Large intestine (tissue), 3 donors: Measurements from ENCODE around the gene TEPSIN. TPM values are rescaled to one million over a fixed set of nuclear protein-coding genes. Genes with fewer than 3 reads are reported as not detected.

Experiments used
- DNase-seq, 2 donors: peaks; one replicate each; pipeline versions ENCODE4 v3.0.0 to v3.0.0-alpha.2; 2013
- H3K27ac ChIP-seq: one replicate; pipeline ENCODE4 v1.5.1; 2013; ENCODE audit warnings: low read length
- H3K27me3 ChIP-seq: 2 replicates; pipeline ENCODE4 v1.6.1; 2013; ENCODE audit warnings: low read length; ENCODE audit not compliant: control insufficient read depth, insufficient read depth
- H3K36me3 ChIP-seq: 2 replicates; pipeline ENCODE4 v1.6.1; 2013; ENCODE audit warnings: low read length; ENCODE audit not compliant: control insufficient read depth, insufficient read depth
- H3K4me1 ChIP-seq: one replicate; pipeline ENCODE4 v1.6.1; 2013; ENCODE audit warnings: low read length; ENCODE audit not compliant: control insufficient read depth, insufficient read depth
- H3K4me3 ChIP-seq: one replicate; pipeline ENCODE4 v1.5.1; 2013; ENCODE audit warnings: low read length
- H3K9me3 ChIP-seq: one replicate; pipeline ENCODE4 v1.6.1; 2013; ENCODE audit warnings: mild to moderate bottlenecking, low read depth, low read length, moderate library complexity; ENCODE audit not compliant: control insufficient read depth
- WGBS: methylation state at CpG from one replicate; pipeline ENCODE4 v1.1.5; 2013; ENCODE audit warnings: low lambda C conversion rate; ENCODE audit not compliant: insufficient coverage; 5-methylcytosine and 5-hydroxymethylcytosine counted together
- polyA plus RNA-seq: library from polyadenylated mRNA; unstranded; fragments of 120-200 nt; gene quantifications from one replicate; pipeline ENCODE4 v1.2.1, GENCODE V29; 2013

TEPSIN gene
- polyA plus RNA-seq, 1 donor = 32.1 TPM

DNA sequence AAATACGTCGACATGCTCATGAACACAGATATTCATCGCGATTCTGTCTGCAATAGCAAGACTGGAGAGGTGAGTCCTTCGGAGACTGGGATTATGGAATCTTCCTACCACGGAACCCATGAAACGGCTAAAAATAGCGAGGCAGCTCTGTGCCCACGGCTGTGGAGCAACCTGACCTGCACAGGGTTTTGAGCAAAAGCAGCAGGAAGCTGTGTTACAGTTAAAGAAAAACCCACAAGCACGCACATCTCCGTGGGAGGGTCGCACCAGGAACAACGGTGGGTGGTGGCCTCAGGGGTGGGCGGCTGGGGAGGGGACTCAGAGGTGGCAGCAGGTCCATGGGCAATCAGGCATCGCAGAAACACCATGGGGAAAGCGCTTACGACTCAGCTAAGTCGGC lies 31.4 kb upstream of the TEPSIN start:
- no peak overlapping the region for H3K4me3 ChIP-seq
- 100% methylated on average over 1 of the region's 18 CpGs for WGBS
- no peak for DNase-seq
- no peak overlapping the region for H3K27ac ChIP-seq
- no peaks in the 10 kb centered on the region for H3K9me3 ChIP-seq
- H3K4me1 ChIP-seq = no peaks in the 10 kb centered on the region
- peaks cover 70% of the 10 kb centered on the region for H3K36me3 ChIP-seq
- H3K27me3 ChIP-seq = no peaks in the 10 kb centered on the region

DNA sequence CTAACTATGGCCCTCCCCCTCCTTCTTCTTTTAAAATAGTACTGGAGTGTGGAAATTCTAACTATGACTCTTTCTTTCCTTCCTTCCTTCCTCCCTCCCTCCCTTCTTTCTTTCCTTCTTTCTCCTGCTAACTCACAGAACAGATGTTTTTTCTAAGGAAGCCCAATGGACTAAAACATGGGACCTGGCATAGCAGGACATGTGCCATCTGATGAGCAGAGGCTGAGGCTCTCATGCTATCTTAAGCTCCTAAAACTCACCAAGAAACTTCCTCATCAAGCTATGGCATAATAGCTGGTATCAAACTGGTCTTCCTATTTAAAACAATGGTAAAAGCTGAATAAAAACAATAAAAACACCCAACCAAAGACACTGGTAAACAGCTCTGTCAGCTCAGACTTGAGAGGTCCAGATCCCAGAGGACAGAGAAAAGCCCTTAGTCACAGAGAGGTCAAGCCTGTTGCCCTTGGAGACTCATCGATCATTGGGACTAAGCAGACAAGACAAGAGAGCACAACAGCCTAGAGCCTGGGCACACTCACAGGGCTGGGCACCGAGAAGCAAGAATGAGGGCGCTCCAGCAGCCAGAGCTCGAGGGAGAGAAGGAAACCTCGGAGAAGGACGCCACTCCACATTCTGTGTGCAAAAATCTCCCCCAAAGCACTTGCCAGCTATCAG lies 28.7 kb upstream of the TEPSIN start:
- no CpG with 5 or more reads among the region's 6 CpGs for WGBS
- H3K36me3 ChIP-seq = peaks cover 68% of the 10 kb centered on the region

DNA sequence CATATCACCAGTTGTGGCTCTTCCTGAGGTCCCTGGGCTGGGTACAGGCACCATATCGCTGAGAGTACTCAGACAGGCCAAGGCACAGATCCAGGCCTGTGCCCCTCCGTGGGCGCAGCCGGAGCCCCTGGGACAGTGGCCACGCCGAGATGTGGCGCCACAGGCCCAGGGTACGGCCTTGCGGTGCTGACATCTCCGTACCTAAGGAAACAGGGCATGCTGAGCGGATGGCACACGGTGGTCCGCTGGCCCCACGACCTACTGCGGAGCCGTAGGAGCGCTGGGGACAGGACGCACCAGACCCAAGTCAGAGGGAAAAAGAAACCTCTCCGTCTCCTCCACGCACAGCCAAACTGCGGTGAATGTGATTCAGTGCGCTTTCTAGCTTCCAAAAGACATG lies 26.7 kb upstream of the TEPSIN start:
- no CpG with 5 or more reads among the region's 22 CpGs for WGBS

More for the DNA sequence above, 28.7 kb upstream of the TEPSIN start:
- no peak for DNase-seq
- Histone ChIP-seq H3K9me3 (no peaks in the 10 kb centered on the region), H3K27ac (no peak overlapping the region), H3K4me1 (no peaks in the 10 kb centered on the region), H3K4me3 (no peak overlapping the region), H3K27me3 (no peaks in the 10 kb centered on the region)

DNA sequence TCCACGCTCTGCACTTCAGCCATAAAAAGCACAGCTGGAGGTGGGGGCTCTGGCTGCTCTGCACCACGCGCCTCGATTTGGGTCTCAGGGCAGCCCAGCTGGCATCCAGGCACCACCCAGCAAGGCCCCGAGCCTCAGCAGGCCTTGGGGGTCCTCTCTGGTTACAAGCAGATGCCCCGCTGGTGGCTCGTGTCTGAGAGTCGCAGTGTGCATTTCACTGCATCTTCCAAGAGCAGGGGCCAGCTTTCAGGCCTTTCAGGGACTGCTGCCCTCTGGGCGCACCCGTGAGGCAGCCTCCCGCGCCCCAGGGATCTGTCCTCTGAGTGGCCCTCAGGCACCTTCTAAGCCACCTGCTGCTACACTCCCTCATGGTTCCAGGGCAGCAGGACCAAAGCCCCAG lies 25.8 kb upstream of the TEPSIN start:
- no peak for DNase-seq
- no peaks in the 10 kb centered on the region for H3K9me3 ChIP-seq
- H3K4me1 ChIP-seq = no peaks in the 10 kb centered on the region
- H3K27ac ChIP-seq = no peak overlapping the region
- no peaks in the 10 kb centered on the region for H3K27me3 ChIP-seq
- WGBS = no CpG with 5 or more reads among the region's 12 CpGs
- peaks cover 76% of the 10 kb centered on the region for H3K36me3 ChIP-seq
- no peak overlapping the region for H3K4me3 ChIP-seq

More for the DNA sequence above, 26.7 kb upstream of the TEPSIN start:
- no peaks in the 10 kb centered on the region for H3K9me3 ChIP-seq
- H3K27ac ChIP-seq = no peak overlapping the region
- peaks cover 75% of the 10 kb centered on the region for H3K36me3 ChIP-seq
- no peak overlapping the region for H3K4me3 ChIP-seq
- no peaks in the 10 kb centered on the region for H3K4me1 ChIP-seq
- no peaks in the 10 kb centered on the region for H3K27me3 ChIP-seq
- DNase-seq = no peak

DNA sequence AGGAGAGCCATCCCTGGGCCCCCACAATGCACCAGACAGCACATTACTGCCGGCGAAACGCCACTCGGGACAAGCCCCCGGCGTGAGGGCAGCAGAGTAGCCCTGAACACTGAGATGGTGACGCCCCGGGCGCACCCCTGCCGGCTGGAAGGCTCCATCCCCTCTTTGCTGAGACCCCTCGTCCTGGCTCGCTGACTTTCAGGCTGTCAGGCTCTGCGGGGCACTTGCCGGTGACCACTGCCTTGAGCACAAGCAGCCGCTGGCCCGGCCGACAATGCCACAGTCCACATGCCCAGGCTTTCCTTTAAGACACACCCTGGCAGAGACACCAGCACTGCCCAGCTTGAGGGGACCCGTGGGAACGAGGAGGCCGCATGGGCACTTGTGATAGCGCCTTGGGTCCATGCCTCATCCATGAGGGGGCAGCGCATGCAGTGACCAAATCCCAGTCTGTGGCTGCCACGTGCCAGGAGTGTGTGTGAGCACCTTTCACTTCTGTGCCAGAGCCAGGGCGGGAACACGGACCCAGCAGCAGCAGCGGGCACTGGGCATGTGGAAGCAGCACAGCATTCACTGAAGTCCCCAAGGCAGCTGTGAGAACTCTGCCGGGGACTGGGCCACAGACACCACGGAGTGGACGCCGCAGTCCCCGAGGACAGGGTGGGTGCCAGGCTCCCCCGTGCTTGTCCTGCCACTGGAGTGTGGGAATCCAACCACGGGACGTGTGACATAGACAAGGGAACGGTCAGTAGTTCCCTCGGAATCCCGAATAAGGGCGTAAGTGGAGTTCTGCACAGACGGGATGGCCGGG lies 24.7 kb upstream of the TEPSIN start:
- no peaks in the 10 kb centered on the region for H3K27me3 ChIP-seq
- H3K27ac ChIP-seq = no peak overlapping the region
- no peak overlapping the region for H3K4me3 ChIP-seq
- H3K36me3 ChIP-seq = peaks cover 81% of the 10 kb centered on the region
- H3K9me3 ChIP-seq = no peaks in the 10 kb centered on the region
- WGBS = no CpG with 5 or more reads among the region's 40 CpGs
- H3K4me1 ChIP-seq = no peaks in the 10 kb centered on the region
- DNase-seq = no peak

DNA sequence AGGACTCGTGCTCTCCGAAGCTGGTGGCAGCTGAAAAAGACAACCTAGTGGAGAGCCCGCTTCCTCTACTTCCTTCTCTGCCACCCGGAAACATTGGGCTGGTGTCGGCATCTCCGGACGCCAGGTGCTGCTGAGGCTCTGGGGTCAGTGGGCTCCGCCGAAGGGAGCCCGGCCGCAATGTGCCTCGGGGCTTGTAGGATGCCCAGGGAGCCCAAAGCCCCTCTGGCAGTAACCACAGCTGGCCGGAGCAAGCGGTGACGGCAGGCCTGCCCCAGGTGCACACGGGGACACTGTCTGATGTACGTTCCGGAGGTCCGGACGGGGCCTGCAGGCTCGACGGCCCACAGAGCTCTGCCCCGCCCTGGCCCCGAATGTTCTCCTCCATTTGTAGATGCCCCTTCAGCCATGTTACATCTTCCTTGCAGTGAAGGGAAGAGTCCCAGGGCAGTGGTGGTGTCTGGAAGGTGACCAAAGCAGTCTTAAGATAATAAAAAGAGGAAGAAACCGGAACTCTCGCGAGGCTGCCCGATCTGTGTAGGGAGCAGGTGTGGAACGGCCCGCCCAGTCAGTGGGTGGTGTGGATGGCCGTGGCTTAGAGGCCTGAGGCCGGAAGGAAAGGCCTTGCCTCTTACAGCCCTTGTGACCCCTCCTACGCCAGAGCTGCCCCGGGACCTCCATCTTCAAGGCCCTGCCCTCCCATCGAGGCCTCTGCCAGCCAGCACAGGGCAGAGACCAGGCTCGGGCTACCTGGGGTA lies 22.9 kb upstream of the TEPSIN start:
- no peak for DNase-seq
- H3K27ac ChIP-seq = no peak overlapping the region
- peaks cover 86% of the 10 kb centered on the region for H3K36me3 ChIP-seq
- H3K9me3 ChIP-seq = no peaks in the 10 kb centered on the region
- whole genome bisulfite sequencing = no CpG with 5 or more reads among the region's 36 CpGs
- no peak overlapping the region for H3K4me3 ChIP-seq
- no peaks in the 10 kb centered on the region for H3K27me3 ChIP-seq
- no peaks in the 10 kb centered on the region for H3K4me1 ChIP-seq

DNA sequence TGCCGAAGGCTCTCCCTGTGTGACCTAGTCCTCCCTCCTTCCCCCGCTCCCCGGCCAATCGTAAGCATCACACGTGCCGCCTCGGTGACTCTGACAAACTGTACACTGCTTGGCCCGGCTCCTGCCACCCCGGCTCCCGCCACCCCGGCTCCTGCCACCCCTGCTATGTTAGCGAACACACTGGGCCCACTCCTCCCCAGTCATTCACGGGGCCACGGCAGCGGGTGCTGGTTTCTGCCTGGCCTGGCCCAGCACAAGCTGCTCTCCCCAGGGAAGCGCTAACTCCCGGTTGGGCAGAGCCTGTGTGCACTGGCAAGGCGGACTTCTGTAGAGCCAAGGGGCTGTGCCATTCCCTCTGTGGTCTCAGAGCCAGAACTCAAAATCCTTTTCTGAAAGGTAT lies 22.2 kb upstream of the TEPSIN start:
- H3K27me3 ChIP-seq = no peaks in the 10 kb centered on the region
- H3K36me3 ChIP-seq = peaks cover 90% of the 10 kb centered on the region
- no peak for DNase-seq
- no peak overlapping the region for H3K4me3 ChIP-seq
- H3K9me3 ChIP-seq = no peaks in the 10 kb centered on the region
- no CpG with 5 or more reads among the region's 18 CpGs for WGBS
- H3K4me1 ChIP-seq = peaks cover 3% of the 10 kb centered on the region
- H3K27ac ChIP-seq = no peak overlapping the region

DNA sequence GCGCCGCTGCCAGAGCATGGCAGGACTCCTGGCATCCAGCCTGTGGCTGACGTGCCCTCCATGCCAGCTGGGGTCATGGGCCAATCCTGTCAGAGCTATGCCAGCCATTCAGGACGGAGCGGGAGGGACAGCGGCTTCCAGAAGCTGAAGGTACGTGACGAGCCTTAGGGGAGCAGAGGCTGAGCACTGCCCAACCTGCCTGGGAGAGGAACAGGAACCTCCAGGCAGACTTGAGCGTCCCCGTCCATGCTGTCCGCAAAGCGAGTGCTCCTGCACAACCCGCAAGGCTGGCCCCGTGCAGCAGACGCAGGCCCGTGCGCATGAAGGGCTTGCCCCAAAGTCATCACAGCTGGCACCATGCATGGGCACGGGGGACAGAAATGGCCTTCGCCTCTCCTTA lies 21.8 kb upstream of the TEPSIN start:
- no peak for DNase-seq
- no CpG with 5 or more reads among the region's 19 CpGs for whole genome bisulfite sequencing
- Histone ChIP-seq H3K36me3 (peaks cover 89% of the 10 kb centered on the region), H3K27me3 (no peaks in the 10 kb centered on the region), H3K27ac (no peak overlapping the region), H3K9me3 (no peaks in the 10 kb centered on the region), H3K4me3 (no peak overlapping the region), H3K4me1 (peaks cover 6% of the 10 kb centered on the region)

DNA sequence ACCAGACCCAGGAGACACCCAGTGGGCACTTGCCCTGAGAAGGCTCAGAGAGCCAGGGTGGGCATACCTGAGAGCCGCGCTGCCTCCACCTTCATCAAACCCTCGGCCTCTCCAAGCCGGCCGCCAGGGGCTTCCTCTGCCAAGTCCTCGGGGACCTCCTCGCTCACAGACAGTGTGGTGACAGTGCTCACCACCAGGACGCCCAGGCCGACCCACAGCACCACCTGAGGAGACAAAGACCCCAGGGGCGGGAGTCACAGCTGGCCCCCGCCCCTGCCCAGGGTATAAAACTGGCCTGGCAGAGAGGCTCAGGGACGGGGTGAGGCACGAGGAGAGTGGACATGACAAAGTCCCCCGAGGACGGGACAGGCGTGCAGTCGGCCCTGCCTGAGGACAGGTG lies 21.3 kb upstream of the TEPSIN start:
- Histone ChIP-seq H3K27ac (no peak overlapping the region), H3K4me1 (peaks cover 11% of the 10 kb centered on the region), H3K9me3 (no peaks in the 10 kb centered on the region), H3K27me3 (no peaks in the 10 kb centered on the region), H3K36me3 (peaks cover 85% of the 10 kb centered on the region), H3K4me3 (no peak overlapping the region)
- WGBS = no CpG with 5 or more reads among the region's 17 CpGs
- no peak for DNase-seq

DNA sequence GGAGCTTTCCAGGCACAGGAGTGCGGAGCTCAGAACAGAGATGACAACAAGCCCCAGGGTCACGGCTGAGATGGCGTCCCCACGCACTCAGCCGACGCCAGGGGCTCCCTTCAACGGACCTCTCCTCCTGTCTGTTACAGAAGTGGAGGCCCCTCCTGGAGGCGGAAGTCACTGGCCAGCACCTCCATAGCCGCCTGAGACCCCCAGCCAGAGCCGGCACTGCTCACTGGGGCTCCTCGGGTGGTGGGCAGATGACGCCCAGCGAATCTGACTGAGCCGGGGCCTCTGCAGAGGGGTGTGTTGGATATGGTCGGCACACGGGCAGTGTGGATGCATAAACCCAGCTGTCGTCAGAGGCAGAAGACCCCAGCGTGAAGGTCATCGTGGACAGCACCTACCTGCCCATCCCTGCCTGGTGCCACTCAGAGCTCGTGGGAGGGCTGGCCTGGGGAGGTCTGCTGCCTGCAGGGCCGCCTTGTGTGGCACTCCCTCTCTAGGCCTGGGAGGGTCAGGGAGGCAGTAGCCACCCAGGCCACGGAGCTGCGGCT lies 20.3 kb upstream of the TEPSIN start:
- no peak for DNase-seq
- H3K36me3 ChIP-seq = peaks cover 76% of the 10 kb centered on the region

More for the DNA sequence above, 20.3 kb upstream of the TEPSIN start:
- no CpG with 5 or more reads among the region's 23 CpGs for WGBS
- Histone ChIP-seq H3K27me3 (no peaks in the 10 kb centered on the region), H3K9me3 (no peaks in the 10 kb centered on the region), H3K4me1 (peaks cover 20% of the 10 kb centered on the region), H3K4me3 (no peak overlapping the region), H3K27ac (no peak overlapping the region)
